Measurements from ENCODE around the gene ZNF320.

- TF ChIP-seq POLR2A (IDR thresholded peaks at IDR 0.05), result no peak
- TF ChIP-seq CTCF (IDR thresholded peaks at IDR 0.05), result no peak
Observed at GRCh38 chr19:52871466-52871865, 26.0 kb downstream of the ZNF320 start.

Measured in adrenal gland (tissue), 5 donors.